HG03457 (cell line): ENCODE results near the gene ZDHHC9.

ENCODE experiments used
- ATAC-seq: cut with Tn5 transposase; IDR thresholded peaks from one replicate; pipeline ENCODE4 v1.9.1; 2021; ENCODE audit warnings: moderate number of reproducible peaks; ENCODE audit not compliant: unreplicated experiment

ZDHHC9 gene

DNA sequence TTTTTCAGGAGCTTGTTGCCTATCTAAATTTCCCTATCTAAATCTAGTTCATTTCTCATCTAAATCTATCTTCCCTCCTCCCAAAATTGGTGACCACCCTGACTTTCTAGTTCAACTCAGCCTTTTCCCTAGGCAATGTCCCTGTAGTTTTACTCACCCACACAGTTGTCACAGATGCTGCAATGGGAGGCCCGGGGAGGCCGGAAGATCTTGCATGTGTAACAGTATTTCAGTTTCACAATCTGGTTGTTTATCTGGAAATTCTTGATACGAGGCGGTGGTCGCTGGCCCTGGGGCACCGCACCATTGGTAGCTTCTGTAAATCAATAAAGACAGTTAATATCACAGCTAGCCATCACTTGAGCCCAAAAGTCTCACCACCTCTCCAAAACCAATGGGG, 20.2 kb downstream of the ZDHHC9 start:
- no peak for ATAC-seq

DNA sequence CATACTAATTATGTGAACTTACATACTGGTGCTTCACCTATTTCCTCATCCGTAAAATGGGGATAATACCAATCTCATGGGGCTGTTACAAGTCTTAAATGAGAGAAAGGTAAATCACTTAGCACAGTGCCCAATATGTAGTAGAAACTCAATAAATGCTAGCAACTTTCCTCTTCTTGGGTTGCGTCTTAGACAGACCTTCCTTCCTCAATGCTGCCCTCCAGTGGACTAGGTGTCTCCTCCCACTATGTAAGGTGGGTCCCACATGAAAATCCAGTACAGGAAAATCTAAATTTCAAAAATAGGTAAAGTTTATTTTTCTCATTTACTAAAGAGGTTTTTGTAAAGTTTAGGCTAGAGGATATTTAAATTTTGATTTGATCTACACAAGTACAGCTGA, 20.6 kb downstream of the ZDHHC9 start:
- no peak for ATAC-seq

DNA sequence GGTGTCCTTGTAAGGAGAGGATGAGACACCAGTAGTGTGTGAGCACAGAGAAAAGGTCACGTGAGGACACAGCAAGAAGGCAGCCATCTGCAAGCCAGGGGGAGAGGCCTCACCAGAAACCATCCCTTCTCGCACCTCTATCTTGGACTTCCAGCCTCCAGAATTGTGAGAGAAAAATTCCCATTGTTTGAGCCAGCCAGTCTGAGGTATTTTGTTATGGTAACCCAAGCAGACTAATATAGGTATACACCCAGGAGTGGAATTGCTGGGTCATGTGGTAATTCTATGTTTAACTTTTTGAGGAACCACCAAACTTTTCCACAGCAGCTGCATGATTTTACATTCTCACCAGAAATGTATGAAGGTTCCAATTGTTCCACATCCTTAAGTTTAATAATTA, 25.6 kb downstream of the ZDHHC9 start:
- ATAC-seq, result no peak

DNA sequence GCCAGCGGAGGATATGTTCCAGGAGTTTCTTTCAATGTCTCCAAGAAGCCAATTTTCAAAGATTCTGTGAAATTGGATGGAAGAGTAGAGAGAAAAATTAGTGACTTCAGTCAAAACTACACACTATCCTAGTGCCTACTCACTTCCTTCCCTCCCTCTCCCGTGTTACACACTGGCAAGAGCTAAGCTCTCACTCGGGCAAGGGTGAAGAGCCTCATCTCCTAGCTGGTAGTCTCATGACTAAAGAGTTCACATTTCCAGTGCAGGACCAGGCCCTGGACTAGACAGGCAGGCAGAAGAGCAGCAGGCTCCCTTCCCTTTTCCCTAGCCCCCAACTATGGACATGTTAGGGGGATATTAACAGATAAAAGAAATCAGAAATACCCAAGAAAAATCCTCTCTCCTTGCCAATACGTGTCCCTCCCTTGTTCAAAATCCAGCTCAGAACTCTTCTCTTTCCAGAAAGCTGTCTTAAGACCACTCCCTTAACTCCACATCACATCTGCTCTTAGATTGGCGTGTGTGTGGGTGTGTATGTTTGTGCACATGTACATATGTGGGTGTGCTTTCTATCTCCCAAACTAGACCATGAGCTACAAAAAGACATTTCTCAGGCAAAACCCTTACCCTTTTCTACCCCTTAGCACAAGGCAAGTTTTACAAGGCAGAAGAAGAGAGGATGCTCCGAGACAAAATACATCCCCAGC, 29.9 kb downstream of the ZDHHC9 start:
- no peak for ATAC-seq

- no peak for ATAC-seq
These were observed 34.6 kb downstream of the ZDHHC9 start for GRCh38 chrX:129808829-129809796.

- ATAC-seq, result no peak
These were observed 35.4 kb downstream of the ZDHHC9 start for GRCh38 chrX:129808158-129808828.

- no peak for ATAC-seq
These were observed 38.9 kb downstream of the ZDHHC9 start for GRCh38 chrX:129804806-129805205.

- ATAC-seq, result no peak
These were observed 40.8 kb downstream of the ZDHHC9 start for GRCh38 chrX:129802863-129803262.

DNA sequence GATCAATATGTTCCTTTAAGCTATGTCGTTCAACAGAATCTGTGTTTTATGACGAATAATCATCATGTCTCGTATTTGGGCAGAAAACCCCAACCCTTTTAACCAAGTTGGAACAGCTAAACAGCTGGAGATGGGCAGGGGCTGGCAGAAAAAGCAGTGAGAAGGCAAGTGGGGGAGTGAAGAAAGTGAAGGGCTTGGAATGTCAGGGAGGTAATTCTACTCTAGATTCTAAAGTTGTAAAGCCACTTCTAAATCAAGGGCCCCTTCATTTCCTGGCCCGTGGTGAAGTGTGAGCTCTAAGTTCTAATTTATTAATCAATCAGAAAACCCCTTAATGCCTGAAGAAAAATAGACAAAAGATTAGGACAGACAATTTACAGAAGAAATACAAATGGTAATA, 43.5 kb downstream of the ZDHHC9 start:
- no peak for ATAC-seq

DNA sequence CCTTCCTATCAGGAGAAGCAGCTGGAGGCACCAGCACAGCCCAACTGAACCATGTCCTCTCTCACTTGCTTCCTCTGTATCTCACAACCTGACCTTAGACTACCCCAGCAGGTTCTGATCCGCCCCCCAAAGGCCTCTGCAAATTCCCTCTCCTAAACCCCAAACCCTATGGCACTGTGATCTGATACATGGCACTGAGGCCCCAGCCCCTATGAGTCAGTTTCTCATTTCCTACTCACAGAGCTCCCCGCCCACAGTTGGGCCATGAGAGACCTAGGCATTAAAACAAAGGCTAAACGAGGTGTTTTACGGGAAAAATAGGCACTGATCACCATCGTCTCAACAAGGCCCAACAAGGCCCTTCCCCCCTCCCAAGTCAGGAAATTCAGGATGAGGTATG, 44.8 kb downstream of the ZDHHC9 start:
- no peak for ATAC-seq

DNA sequence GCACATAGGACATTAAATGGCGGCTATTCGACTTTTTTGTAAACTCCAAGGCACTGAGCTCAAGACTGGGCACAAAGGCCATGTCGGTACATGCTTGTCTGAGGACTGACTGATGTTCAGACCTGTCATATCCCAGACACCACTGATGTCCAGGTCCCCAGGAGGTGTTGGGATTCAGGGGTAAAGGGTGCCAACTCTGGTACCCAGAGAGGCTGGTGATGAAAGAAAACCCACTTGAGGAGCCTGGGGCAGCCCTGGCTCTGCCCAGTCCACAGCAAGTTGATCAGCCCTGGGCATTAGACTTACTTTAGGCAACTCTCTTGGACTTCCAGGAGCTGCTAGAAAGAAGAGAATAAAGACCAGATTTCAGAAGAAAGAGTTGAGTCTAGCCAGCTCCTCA, 45.2 kb downstream of the ZDHHC9 start:
- no peak for ATAC-seq

GRCh38 chrX:129797251-129797906, 46.3 kb downstream of the ZDHHC9 start:
- ATAC-seq, result no peak

DNA sequence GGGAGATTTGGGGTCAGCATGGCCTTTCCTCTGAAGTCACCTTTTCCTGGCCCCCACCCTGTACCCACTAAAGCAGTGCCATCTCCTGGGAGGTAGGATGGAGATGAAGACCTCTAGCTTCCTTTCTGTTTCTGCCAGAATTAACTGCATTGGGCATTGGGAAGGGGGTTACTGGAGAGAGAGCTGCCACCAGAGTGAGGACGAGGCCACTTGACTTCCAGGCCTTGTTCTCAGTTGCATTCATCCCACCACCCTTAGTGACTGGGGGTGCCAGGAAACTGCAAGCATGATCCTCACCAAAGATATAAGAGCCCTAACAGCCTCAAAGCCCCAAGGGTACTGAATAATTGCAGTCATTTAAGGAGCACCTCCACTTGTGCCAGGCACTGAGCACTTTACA, 48.1 kb downstream of the ZDHHC9 start:
- no peak for ATAC-seq

DNA sequence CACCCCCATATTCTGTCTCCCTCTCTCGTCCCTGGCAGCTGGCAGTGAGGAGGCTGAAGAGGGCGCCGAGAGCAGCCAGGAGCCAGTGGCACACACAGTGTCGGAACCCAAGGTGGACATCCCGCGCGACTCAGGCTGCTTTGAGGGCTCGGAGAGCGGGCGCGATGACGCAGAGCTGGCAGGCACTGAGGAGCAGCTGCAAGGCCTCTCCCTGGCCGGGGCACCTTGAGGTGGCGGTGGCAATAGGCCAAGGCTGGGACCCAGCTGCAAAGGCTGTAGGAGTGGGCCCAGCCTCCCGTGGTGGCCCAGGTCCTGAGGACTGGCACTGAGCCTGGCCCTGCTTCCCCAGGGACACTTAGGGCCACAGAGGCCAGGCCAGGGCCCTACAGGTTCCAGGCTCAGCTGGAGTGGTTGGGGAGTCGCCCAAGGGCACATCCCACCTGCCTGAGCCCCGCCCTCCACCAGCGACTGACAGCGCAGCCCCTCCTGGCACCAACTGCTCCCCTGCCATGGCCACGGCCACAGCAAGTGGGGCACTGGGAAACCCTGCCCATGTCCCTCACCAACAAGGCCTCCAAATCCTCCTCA, 50.0 kb downstream of the ZDHHC9 start:
- no peak for ATAC-seq

DNA sequence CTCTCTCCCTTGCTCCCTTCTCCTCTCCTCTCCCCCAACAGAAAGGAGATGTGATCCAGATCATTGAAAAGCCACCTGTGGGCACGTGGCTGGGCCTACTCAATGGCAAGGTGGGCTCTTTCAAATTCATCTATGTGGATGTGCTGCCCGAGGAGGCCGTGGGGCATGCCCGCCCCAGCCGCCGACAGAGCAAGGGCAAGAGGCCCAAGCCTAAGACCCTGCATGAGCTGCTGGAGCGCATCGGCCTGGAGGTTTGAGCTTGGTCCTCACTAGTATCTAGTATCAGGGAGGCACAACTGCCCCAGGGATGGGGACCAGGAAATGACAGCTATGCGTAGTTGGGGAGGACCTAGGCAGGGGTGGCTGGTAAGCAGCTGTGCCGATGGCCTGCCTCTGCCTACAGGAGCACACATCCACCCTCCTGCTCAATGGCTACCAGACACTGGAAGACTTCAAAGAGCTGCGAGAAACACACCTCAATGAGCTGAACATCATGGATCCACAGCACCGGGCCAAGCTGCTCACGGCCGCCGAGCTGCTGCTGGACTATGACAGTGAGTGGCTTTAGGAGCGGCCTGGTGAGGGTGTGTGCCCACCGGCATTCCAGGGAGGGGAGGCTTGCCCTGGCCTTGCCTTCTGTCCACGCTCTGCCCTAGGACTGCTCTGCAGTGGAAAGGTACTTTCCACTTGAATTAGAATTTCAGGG, 50.9 kb downstream of the ZDHHC9 start:
- ATAC-seq, result no peak

DNA sequence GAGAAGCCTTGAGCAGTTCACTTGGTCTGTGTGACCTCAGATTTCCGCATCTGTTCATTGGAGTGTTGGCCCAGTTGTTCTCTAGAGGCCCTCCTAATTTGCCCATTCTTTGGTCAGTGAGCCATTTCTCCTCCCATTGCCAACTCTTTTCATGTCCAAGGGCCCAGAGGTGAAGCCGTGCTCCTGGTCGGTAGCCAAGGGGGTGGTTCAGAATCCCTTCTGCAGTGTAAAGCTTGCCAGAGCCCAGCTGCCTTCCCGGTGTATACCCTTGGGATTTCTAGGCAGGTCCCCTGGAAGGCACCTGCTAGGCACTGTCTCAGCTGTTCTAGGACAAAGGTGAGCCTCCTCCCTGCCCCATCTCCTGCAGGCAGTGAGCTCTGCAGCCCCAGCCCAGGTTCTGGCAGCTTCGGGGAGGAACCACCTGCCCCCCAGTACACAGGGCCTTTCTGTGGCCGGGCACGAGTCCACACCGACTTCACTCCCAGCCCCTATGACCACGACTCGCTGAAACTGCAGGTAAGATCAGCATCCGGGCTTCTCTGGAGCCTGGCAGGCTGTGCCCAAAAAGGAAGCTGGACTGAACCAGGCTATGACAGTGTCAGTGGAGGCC, 51.6 kb downstream of the ZDHHC9 start:
- no peak for ATAC-seq

- no peak for ATAC-seq
These were observed 52.4 kb downstream of the ZDHHC9 start for GRCh38 chrX:129791336-129791735.

GRCh38 chrX:129790808-129791207, 52.9 kb downstream of the ZDHHC9 start:
- ATAC-seq, result no peak

GRCh38 chrX:129790146-129790545, 53.5 kb downstream of the ZDHHC9 start:
- no peak for ATAC-seq

DNA sequence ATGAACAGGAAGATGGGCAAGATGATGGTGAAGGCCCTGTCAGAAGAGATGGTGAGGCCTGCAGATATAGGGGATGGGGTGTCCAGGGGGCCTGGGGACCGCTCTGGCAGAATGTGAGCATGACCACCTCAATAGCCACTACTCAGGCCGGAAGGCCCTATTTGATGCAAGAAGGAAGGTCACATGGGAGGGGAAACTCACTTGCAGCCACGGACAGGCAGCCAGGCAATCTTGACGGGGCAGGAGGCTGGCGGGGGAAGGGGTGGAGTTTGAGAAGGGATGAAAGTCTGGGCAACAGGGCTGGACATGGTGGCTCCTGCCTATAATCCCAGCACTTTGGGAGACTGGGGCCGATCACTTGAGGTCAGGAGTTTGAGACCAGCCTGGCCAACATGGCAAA, 55.2 kb downstream of the ZDHHC9 start:
- ATAC-seq, result no peak
